K562 (cell line): ENCODE results near the gene TAF8. TPM values are rescaled to one million over a fixed set of nuclear protein-coding genes. Genes with fewer than 3 reads are reported as not detected.

Source experiments
- BRD9 ChIP-seq: fragments of 450-650 bp; IDR thresholded peaks from 2 replicates; pipeline ENCODE4 v1.6.1; 2018; ENCODE audit warnings: low read depth; ENCODE audit not compliant: partially characterized antibody
- MED1 ChIP-seq: sonication (generic); formaldehyde crosslinking; IDR thresholded peaks from 2 replicates; pipeline ENCODE4 v1.8.1; 2023; ENCODE audit warnings: missing genetic modification reagents, borderline replicate concordance
- NONO ChIP-seq, 2 experiments: fragments of 200-400 bp in 1 of 2; fragments of 450-650 bp in 1 of 2; formaldehyde crosslinking in 1 of 2; IDR thresholded peaks; 2 replicates each; pipeline ENCODE4 v1.6.1; 2017; ENCODE audit warnings: low read depth in 2 of 2, mild to moderate bottlenecking in 2 of 2, moderate library complexity in 2 of 2, low read length in 1 of 2
- NR4A1 ChIP-seq, 2 experiments: fragments of 250-450 bp in 1 of 2; fragments of 450-650 bp in 1 of 2; sonication (Bioruptor Pico) in 1 of 2; IDR thresholded peaks; 2 replicates each; pipeline versions ENCODE4 v1.4.0 to v1.6.1; 2016 to 2020; ENCODE audit warnings: mild to moderate bottlenecking in 2 of 2, missing compliant biosample characterization in 1 of 2, missing genetic modification characterization in 1 of 2, moderate library complexity in 1 of 2
- PHB2 ChIP-seq: fragments of 450-650 bp; IDR thresholded peaks from 2 replicates; pipeline ENCODE4 v1.6.1; 2017; ENCODE audit warnings: low read depth
- YY1 ChIP-seq, 3 experiments: IDR thresholded peaks; 2 replicates each; pipeline ENCODE4 v1.6.1; 2011; ENCODE audit warnings: low read length in 2 of 3, mild to moderate bottlenecking in 2 of 3, moderate library complexity in 2 of 3, borderline replicate concordance in 1 of 3, control low read depth in 1 of 3, low read depth in 1 of 3; ENCODE audit not compliant: insufficient read depth in 3 of 3, insufficient replicate concordance in 2 of 3, control insufficient read depth in 1 of 3, insufficient read length in 1 of 3; ENCODE audit errors: extremely low read depth in 1 of 3
- polyA plus RNA-seq, 8 experiments: library from polyadenylated mRNA; depleted of rRNA in 4 of 8; stranded (reverse) in 5 of 8; unstranded in 3 of 8; fragments of >200 nt; fragmentation: Nextera tagmentation in 2 of 8; fragmentation: Illumina TruSeq in 1 of 8; extraction: Ambion mirVana in 2 of 8; extraction: Trizol in 1 of 8; gene quantifications; 2 replicates each; pipeline versions ENCODE4 v1.2.1 to v1.2.3, GENCODE V29; 2011 to 2014; ENCODE audit warnings: inconsistent platforms in 1 of 8, missing spikeins in 1 of 8
- total RNA-seq, 7 experiments: library from RNA; depleted of rRNA in 6 of 7; stranded (reverse); fragments of >200 nt in 6 of 7; fragmentation: Illumina TruSeq in 2 of 7; extraction: Trizol in 2 of 7; gene quantifications; 2 replicates each; pipeline versions ENCODE4 v1.2.1 to v1.2.3, GENCODE V29; 2011 to 2021; ENCODE audit warnings: low replicate concordance in 1 of 7
- TF ChIP-seq, protein P1 (sequence below), 2 experiments: fragments of 200-800 bp in 1 of 2; sonication (Bioruptor generic) in 1 of 2; sonication (generic) in 1 of 2; formaldehyde crosslinking in 1 of 2; IDR thresholded peaks in 1 of 2; conservative IDR thresholded peaks in 1 of 2; 2 replicates each; pipeline versions ENCODE4 v1.5.0 to v1.6.1; 2016 to 2020; ENCODE audit warnings: missing compliant biosample characterization in 1 of 2, missing genetic modification characterization in 1 of 2, missing genetic modification reagents in 1 of 2
- TF ChIP-seq, protein P2 (sequence below): fragments of 250-450 bp; sonication (Bioruptor Pico); IDR thresholded peaks from 2 replicates; pipeline ENCODE4 v1.8.0; 2022; ENCODE audit warnings: moderate library complexity, mild to moderate bottlenecking, inconsistent platforms
- TF ChIP-seq, protein P3 (sequence below): sonication (generic); formaldehyde crosslinking; IDR thresholded peaks from 2 replicates; pipeline ENCODE4 v1.8.1; 2023; ENCODE audit warnings: mild to moderate bottlenecking, missing genetic modification reagents, moderate library complexity
- TF ChIP-seq, protein P4 (sequence below): fragments of 450-650 bp; IDR thresholded peaks from 2 replicates; pipeline ENCODE4 v1.6.1; 2016; ENCODE audit warnings: borderline replicate concordance
- TF ChIP-seq, protein P5 (sequence below): sonication (generic); formaldehyde crosslinking; IDR thresholded peaks from 2 replicates; pipeline ENCODE4 v1.8.0; 2022; ENCODE audit warnings: mild to moderate bottlenecking, missing genetic modification reagents
- TF ChIP-seq, protein P6 (sequence below): fragments of 250-450 bp; sonication (Bioruptor Pico); IDR thresholded peaks from 2 replicates; pipeline ENCODE4 v1.4.0; 2020; ENCODE audit warnings: mild to moderate bottlenecking

TAF8 gene
- total and polyA plus RNA-seq, 9 of the 15 experiments (the other 6 are each of a cell fraction or from before 2014, with no cell fraction given): 29.4 to 84.0 (median 52.6) TPM

DNA sequence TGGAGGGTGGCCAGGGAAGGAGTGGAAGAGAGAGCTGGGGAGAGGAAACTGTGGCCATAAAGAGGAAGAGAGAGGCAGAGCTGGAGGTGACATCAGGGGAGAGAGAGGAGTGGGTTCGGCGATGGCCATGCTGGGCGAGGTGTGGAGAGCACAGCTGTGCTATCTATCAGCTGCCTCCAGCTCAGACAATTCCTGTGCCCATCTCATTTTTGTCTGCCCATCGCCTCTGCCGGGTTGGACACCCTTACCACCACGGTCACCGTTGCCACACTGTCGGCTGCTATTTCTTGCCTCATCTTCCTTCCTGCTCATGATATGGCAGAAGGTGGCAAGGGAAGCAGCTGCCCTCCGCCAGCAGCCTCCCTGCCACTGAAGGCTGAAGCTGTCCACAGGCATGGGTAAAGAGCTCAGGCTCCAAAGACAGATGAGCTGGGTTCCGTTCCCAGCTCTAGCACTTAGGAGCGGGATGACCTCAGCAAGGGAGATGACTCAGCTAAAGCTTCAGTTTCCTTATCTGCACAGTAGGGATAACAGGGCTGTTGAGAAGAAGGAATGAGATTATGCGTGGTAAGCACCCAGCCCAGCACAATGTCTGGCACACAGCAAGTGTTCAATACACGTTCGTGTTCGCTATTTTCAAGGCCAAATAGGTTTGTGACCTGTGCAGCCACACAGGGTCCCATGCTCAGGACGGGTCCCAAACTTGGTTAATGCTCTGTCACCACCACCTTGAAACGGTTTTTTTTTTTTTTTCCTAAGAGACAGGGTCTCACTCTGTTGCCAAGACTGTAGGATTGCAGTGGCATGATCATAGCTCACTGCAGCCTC is 21.9 kb upstream of the TAF8 start (continued):
- TF ChIP-seq YY1 (IDR thresholded peaks at IDR 0.05; ENCODE audit: borderline replicate concordance in 1 of 3, control insufficient read depth in 1 of 3, extremely low read depth in 1 of 3, insufficient read depth in 3 of 3, insufficient read length in 1 of 3, insufficient replicate concordance in 2 of 3, low read depth in 1 of 3, low read length in 2 of 3): no peak
- TF ChIP-seq MED1 (CRISPR knock-in tag): no peak
- TF ChIP-seq, protein P1, sequence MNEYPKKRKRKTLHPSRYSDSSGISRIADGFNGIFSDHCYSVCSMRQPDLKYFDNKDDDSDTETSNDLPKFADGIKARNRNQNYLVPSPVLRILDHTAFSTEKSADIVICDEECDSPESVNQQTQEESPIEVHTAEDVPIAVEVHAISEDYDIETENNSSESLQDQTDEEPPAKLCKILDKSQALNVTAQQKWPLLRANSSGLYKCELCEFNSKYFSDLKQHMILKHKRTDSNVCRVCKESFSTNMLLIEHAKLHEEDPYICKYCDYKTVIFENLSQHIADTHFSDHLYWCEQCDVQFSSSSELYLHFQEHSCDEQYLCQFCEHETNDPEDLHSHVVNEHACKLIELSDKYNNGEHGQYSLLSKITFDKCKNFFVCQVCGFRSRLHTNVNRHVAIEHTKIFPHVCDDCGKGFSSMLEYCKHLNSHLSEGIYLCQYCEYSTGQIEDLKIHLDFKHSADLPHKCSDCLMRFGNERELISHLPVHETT (CRISPR knock-in tag; conservative IDR thresholded peaks at IDR 0.05 in 1 of 2, IDR thresholded peaks at IDR 0.05 in 1 of 2): peak in 1 of 2 experiments; percentile 88; a peak in 2 of 4 replicates
- TF ChIP-seq, protein P2, sequence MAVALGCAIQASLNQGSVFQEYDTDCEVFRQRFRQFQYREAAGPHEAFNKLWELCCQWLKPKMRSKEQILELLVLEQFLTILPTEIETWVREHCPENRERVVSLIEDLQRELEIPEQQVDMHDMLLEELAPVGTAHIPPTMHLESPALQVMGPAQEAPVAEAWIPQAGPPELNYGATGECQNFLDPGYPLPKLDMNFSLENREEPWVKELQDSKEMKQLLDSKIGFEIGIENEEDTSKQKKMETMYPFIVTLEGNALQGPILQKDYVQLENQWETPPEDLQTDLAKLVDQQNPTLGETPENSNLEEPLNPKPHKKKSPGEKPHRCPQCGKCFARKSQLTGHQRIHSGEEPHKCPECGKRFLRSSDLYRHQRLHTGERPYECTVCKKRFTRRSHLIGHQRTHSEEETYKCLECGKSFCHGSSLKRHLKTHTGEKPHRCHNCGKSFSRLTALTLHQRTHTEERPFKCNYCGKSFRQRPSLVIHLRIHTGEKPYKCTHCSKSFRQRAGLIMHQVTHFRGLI (CRISPR knock-in tag): peak; percentile 75; the same call in 1 of the 2 replicates
- 0 out of 2 replicates have a peak, but pooled peaks have one; percentile 35 for TF ChIP-seq PHB2
- peak in 1 of 2 experiments; percentile 94; a peak in 1 of 4 replicates for TF ChIP-seq NONO (IDR thresholded peaks at IDR 0.05; ENCODE audit: low read depth in 2 of 2, low read length in 1 of 2)
- TF ChIP-seq NR4A1 (CRISPR knock-in tag; IDR thresholded peaks at IDR 0.05): peak; percentile 73
- TF ChIP-seq NR4A1 (tag; IDR thresholded peaks at IDR 0.05): peak; percentile 92
- TF ChIP-seq, protein P3, sequence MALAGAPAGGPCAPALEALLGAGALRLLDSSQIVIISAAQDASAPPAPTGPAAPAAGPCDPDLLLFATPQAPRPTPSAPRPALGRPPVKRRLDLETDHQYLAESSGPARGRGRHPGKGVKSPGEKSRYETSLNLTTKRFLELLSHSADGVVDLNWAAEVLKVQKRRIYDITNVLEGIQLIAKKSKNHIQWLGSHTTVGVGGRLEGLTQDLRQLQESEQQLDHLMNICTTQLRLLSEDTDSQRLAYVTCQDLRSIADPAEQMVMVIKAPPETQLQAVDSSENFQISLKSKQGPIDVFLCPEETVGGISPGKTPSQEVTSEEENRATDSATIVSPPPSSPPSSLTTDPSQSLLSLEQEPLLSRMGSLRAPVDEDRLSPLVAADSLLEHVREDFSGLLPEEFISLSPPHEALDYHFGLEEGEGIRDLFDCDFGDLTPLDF: no peak; the same call in none of the 2 replicates
- peak; percentile 79 for TF ChIP-seq BRD9
- TF ChIP-seq, protein P4, sequence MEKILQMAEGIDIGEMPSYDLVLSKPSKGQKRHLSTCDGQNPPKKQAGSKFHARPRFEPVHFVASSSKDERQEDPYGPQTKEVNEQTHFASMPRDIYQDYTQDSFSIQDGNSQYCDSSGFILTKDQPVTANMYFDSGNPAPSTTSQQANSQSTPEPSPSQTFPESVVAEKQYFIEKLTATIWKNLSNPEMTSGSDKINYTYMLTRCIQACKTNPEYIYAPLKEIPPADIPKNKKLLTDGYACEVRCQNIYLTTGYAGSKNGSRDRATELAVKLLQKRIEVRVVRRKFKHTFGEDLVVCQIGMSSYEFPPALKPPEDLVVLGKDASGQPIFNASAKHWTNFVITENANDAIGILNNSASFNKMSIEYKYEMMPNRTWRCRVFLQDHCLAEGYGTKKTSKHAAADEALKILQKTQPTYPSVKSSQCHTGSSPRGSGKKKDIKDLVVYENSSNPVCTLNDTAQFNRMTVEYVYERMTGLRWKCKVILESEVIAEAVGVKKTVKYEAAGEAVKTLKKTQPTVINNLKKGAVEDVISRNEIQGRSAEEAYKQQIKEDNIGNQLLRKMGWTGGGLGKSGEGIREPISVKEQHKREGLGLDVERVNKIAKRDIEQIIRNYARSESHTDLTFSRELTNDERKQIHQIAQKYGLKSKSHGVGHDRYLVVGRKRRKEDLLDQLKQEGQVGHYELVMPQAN: peak; percentile 51; the same call in 1 of the 2 replicates
- TF ChIP-seq, protein P5, sequence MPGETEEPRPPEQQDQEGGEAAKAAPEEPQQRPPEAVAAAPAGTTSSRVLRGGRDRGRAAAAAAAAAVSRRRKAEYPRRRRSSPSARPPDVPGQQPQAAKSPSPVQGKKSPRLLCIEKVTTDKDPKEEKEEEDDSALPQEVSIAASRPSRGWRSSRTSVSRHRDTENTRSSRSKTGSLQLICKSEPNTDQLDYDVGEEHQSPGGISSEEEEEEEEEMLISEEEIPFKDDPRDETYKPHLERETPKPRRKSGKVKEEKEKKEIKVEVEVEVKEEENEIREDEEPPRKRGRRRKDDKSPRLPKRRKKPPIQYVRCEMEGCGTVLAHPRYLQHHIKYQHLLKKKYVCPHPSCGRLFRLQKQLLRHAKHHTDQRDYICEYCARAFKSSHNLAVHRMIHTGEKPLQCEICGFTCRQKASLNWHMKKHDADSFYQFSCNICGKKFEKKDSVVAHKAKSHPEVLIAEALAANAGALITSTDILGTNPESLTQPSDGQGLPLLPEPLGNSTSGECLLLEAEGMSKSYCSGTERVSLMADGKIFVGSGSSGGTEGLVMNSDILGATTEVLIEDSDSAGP (CRISPR knock-in tag): peak; percentile 57; the same call in 1 of the 2 replicates
- TF ChIP-seq, protein P6, sequence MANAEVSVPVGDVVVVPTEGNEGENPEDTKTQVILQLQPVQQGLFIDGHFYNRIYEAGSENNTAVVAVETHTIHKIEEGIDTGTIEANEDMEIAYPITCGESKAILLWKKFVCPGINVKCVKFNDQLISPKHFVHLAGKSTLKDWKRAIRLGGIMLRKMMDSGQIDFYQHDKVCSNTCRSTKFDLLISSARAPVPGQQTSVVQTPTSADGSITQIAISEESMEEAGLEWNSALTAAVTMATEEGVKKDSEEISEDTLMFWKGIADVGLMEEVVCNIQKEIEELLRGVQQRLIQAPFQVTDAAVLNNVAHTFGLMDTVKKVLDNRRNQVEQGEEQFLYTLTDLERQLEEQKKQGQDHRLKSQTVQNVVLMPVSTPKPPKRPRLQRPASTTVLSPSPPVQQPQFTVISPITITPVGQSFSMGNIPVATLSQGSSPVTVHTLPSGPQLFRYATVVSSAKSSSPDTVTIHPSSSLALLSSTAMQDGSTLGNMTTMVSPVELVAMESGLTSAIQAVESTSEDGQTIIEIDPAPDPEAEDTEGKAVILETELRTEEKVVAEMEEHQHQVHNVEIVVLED (CRISPR knock-in tag): peak; percentile 49
